ENCODE measurements around the gene TPRN. TPM values are rescaled to one million over a fixed set of nuclear protein-coding genes. Genes with fewer than 3 reads are reported as not detected.

TPRN gene
- total RNA-seq (10 to 100 TPM in 1 of 5 experiments, 1 to 10 TPM in 4; 7.1 to 13.5 (median 8.5) TPM), polyA plus RNA-seq (under 1 TPM; 0.35 to 0.54 TPM), total RNA-seq (9.0 reads per million, percentile 34 among the genes with 10 or more reads in this experiment)

DNA sequence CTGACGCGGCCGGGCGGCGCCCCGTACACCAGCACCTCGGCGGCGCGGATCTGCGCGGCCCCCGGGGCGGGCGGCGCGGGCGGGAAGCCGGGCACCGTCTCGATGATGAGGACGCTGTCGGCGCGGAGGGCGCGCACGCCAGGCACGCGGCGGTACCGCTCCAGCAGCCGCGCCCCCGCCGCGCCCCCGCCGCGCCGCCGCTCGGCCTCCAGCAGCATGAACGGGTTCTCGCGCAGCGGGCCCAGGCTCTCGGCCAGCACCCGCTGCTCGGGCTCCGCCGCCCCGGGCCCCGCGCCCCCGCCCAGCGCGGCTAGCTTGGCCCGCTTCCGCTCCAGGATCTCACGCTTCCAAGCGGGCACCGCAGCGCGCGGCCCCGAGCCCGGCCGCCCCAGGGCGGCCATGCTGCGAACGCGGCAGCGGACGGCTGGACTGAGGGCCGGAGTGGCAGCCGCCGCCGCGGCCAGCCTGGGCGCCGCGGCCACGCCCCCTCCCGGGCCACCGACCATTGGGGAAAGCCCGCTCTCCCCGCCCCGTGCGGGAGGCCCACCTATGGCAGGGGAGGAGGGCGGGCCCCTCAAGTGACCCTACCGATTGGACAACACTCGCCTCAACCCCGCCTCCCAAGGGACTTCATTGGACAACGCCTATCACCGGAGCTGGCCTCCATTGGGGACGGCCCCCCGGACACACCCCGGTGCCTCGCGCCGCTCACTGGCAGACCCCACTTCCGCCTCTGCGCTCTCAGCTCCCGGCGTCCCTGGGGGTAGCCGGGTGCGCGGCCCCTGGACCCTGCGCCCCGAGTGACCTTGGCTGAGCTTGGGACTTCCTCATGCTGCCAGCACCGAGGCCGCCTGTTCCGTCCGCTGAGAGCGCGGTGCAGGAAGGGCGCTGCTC, at the start of gene TPRN:
TSS of gene TPRN (minus strand) at position 431 of the 894 bp plus-strand sequence. CDS start at position 401, 30 bp downstream.
- ATAC-seq (peak; percentile 98), DNase-seq (peak; percentile 89 to 98 (median 97))
- Mint-ChIP-seq H3K27ac (peak within 1 kb of the TSS; percentile 12 to 91 (median 78)), H3K4me3 (peak within 1 kb of the TSS; percentile 77 to 89 (median 84)), H3K27me3 (no peaks in the 10 kb centered on the region), H3K4me1 (peaks cover 16 to 34% (median 23%) of the 10 kb centered on the region in 7 donors), H3K9me3 (peaks cover 0 to 3% (median 0%) of the 10 kb centered on the region in 11 donors), H3K36me3 (no peaks in the 10 kb centered on the region)
- no peaks in the 10 kb centered on the region for H3K9me3 ChIP-seq (ENCODE audit: control insufficient read depth in 2 of 3, low read length in 3 of 3)
- H3K36me3 ChIP-seq (ENCODE audit: control insufficient read depth in 2 of 3, insufficient read depth in 3 of 3, low read length in 3 of 3), result peaks cover 0 to under 1% (median 0%) of the 10 kb centered on the region in 3 experiments
- peak within 1 kb of the TSS; percentile 78 for H3K27ac ChIP-seq (ENCODE audit: low read depth, low read length)
- peak within 1 kb of the TSS; percentile 75 for H3K4me3 ChIP-seq (ENCODE audit: low read length)
- ChIA-PET POLR2A (interaction anchor here (0.6 to 9.0 kb wide), 13 partner anchors 10 to 399 kb away, joined by 3 to 136 read pairs (median 4); partner anchors contain the start of genes ANAPC2, MAN1B1, RABL6 and SSNA1), CTCF (interaction anchor here (1.1 to 1.3 kb wide), 2 partner anchors 21 to 71 kb away, joined by 3 read pairs; partner anchors contain the start of gene RNF208)
- intact Hi-C loops (cut with micrococcal nuclease), result loop anchor here (1.0 to 10.0 kb wide), 12 partner anchors 12 to 410 kb away; partner anchors contain the start of genes ANAPC2 (in 2 of the 2), MAN1B1 (in 2 of the 2), SSNA1 (in 2 of the 2) and TUBB4B (in 2 of the 2)
- no peaks in the 10 kb centered on the region for H3K27me3 ChIP-seq (ENCODE audit: control insufficient read depth in 2 of 2, insufficient read depth in 2 of 2, low read length in 2 of 2)
- H3K4me1 ChIP-seq (ENCODE audit: control insufficient read depth in 2 of 2, insufficient read depth in 2 of 2, low read length in 2 of 2), result peaks cover 20 to 23% of the 10 kb centered on the region in 2 donors

DNA sequence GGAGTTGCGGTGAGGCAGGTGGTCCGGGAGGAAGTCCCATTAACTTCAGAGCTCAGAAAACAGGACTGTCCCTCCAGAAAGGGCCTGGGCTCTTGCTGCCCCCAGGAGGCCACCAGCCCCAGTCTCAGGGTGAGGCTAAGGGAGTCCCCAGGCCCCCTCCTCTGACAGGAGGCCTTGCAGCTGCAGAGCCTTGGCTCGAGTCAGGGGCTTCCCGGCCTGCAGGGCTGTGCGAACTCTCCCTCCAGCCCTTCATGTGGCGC, 47.3 kb upstream of the TPRN start:
- CTCF ChIA-PET, result no interaction called here
- peaks cover 0 to 1% (median 0%) of the 10 kb centered on the region in 11 donors for H3K9me3 Mint-ChIP-seq
- H3K4me3 ChIP-seq (ENCODE audit: low read length), result no peak overlapping the region
- ATAC-seq (no peak), DNase-seq (no peak)
- intact Hi-C loops (cut with micrococcal nuclease), result no loop called here
- H3K27ac ChIP-seq (ENCODE audit: low read depth, low read length), result no peak overlapping the region
- H3K4me3 Mint-ChIP-seq, result no peak overlapping the region
- peaks cover under 1 to 11% (median 5%) of the 10 kb centered on the region in 7 donors for H3K4me1 Mint-ChIP-seq
- peaks cover 0 to 10% (median 2%) of the 10 kb centered on the region in 3 experiments for H3K36me3 ChIP-seq (ENCODE audit: control insufficient read depth in 2 of 3, insufficient read depth in 3 of 3, low read length in 3 of 3)
- H3K9me3 ChIP-seq (ENCODE audit: control insufficient read depth in 2 of 3, low read length in 3 of 3), result no peaks in the 10 kb centered on the region
- H3K27ac Mint-ChIP-seq, result peak overlapping the region in 1 of 9 donors; percentile 14
- H3K36me3 Mint-ChIP-seq, result peaks cover 0 to 4% (median 0%) of the 10 kb centered on the region in 5 donors
- no peaks in the 10 kb centered on the region for H3K27me3 Mint-ChIP-seq
- peaks cover 0 to under 1% of the 10 kb centered on the region in 2 donors for H3K4me1 ChIP-seq (ENCODE audit: control insufficient read depth in 2 of 2, insufficient read depth in 2 of 2, low read length in 2 of 2)
- POLR2A ChIA-PET, result no interaction called here
- H3K27me3 ChIP-seq (ENCODE audit: control insufficient read depth in 2 of 2, insufficient read depth in 2 of 2, low read length in 2 of 2), result no peaks in the 10 kb centered on the region

GRCh38 chr9:137247135-137247915, 46.8 kb upstream of the TPRN start:
- H3K27ac ChIP-seq (ENCODE audit: low read depth, low read length), result no peak overlapping the region
- ChIA-PET POLR2A (interaction anchor here (0.7 kb wide), 1 partner anchor 56 kb away, joined by 3 read pairs; no protein-coding TSS in a partner anchor), CTCF (no interaction called here)
- H3K36me3 ChIP-seq (ENCODE audit: control insufficient read depth in 2 of 3, insufficient read depth in 3 of 3, low read length in 3 of 3), result peaks cover 0 to 15% (median 7%) of the 10 kb centered on the region in 3 experiments
- no peak for ATAC-seq
- no peaks in the 10 kb centered on the region for H3K9me3 ChIP-seq (ENCODE audit: control insufficient read depth in 2 of 3, low read length in 3 of 3)
- no peak overlapping the region for H3K4me3 Mint-ChIP-seq
- intact Hi-C loops (cut with micrococcal nuclease), result no loop called here
- no peaks in the 10 kb centered on the region for H3K27me3 ChIP-seq (ENCODE audit: control insufficient read depth in 2 of 2, insufficient read depth in 2 of 2, low read length in 2 of 2)
- H3K9me3 Mint-ChIP-seq, result peaks cover 0 to 4% (median 0%) of the 10 kb centered on the region in 11 donors
- no peaks in the 10 kb centered on the region for H3K27me3 Mint-ChIP-seq
- peaks cover 5 to 6% of the 10 kb centered on the region in 2 donors for H3K4me1 ChIP-seq (ENCODE audit: control insufficient read depth in 2 of 2, insufficient read depth in 2 of 2, low read length in 2 of 2)
- H3K27ac Mint-ChIP-seq, result no peak overlapping the region
- peaks cover 0 to 10% (median 0%) of the 10 kb centered on the region in 5 donors for H3K36me3 Mint-ChIP-seq
- no peak for DNase-seq
- no peak overlapping the region for H3K4me3 ChIP-seq (ENCODE audit: low read length)
- H3K4me1 Mint-ChIP-seq, result peaks cover 6 to 16% (median 7%) of the 10 kb centered on the region in 7 donors

DNA sequence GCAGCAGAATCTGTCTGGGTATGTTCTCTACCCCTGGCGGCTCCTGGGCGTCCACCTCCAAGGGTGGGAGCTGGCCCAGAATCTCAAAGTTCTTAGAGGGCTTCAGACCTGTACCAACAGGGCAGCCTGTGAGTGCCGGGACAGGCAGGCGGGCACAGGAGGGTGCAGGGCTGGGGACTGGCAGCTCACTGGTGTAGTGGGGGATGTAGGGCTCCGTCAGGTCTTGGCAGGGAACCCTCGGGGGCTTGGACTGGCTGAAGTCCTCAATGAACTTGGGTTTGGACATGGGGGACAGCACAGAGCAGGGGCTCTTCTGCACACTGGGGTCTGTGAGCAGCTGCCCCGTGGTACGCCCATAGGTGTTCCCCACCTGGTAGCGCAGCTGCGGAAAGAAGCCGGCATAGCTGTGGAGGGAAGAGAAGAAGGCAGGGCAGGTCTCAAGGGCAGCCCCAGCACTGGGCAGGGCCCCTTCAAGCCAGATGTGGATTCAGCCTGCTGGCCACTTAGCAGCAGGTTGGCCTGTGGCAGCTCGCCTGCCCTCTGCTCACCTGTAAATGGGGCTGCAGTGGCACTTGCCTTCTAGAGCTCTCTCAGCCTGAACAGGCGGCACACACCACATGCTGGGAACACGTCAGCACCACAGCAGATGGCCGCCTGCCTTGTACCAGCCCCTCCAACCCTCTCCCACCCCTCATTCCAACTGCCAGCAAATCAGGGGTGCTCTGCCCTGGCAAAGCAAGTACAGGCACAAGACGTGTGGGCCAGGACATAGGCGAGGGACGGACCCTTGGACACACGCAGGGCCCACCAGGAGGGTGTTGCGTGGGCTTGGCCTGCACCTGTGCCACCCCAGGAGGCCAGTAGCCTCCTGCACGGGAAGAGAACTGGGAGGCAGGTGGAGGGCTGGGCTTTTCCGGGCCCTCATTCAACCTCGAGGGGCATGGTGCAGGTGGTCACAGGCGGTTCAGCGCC, 45.2 kb upstream of the TPRN start:
- DNase-seq, result no peak
- no peaks in the 10 kb centered on the region for H3K27me3 ChIP-seq (ENCODE audit: control insufficient read depth in 2 of 2, insufficient read depth in 2 of 2, low read length in 2 of 2)
- H3K9me3 ChIP-seq (ENCODE audit: control insufficient read depth in 2 of 3, low read length in 3 of 3), result no peaks in the 10 kb centered on the region
- no peak overlapping the region for H3K4me3 ChIP-seq (ENCODE audit: low read length)
- H3K4me1 Mint-ChIP-seq, result peaks cover 7 to 24% (median 12%) of the 10 kb centered on the region in 7 donors
- peaks cover 0 to 14% (median 4%) of the 10 kb centered on the region in 5 donors for H3K36me3 Mint-ChIP-seq
- H3K36me3 ChIP-seq (ENCODE audit: control insufficient read depth in 2 of 3, insufficient read depth in 3 of 3, low read length in 3 of 3), result peaks cover 0 to 19% (median 9%) of the 10 kb centered on the region in 3 experiments
- no peak overlapping the region for H3K4me3 Mint-ChIP-seq
- intact Hi-C loops (cut with micrococcal nuclease), result no loop called here
- ATAC-seq, result no peak
- no peak overlapping the region for H3K27ac ChIP-seq (ENCODE audit: low read depth, low read length)
- peaks cover 9 to 11% of the 10 kb centered on the region in 2 donors for H3K4me1 ChIP-seq (ENCODE audit: control insufficient read depth in 2 of 2, insufficient read depth in 2 of 2, low read length in 2 of 2)
- ChIA-PET CTCF (no interaction called here), POLR2A (interaction anchor here (0.6 to 10.7 kb wide), 2 partner anchors 7 to 391 kb away, joined by 4 to 168 read pairs; partner anchors contain the start of genes NELFB and STPG3)
- peaks cover 0 to 9% (median 0%) of the 10 kb centered on the region in 11 donors for H3K9me3 Mint-ChIP-seq
- peak overlapping the region in 1 of 9 donors; percentile 43 for H3K27ac Mint-ChIP-seq
- peaks cover 0 to 4% (median 0%) of the 10 kb centered on the region in 5 donors for H3K27me3 Mint-ChIP-seq

- intact Hi-C loops (cut with micrococcal nuclease), result loop anchor here in 1 of 2 donors (5.0 kb wide), 1 partner anchor 832 kb away; the partner anchor contains the start of genes ENTR1 and PMPCA
- Histone ChIP-seq H3K27me3 (ENCODE audit: control insufficient read depth in 2 of 2, insufficient read depth in 2 of 2, low read length in 2 of 2) (no peaks in the 10 kb centered on the region), H3K9me3 (ENCODE audit: control insufficient read depth in 2 of 3, low read length in 3 of 3) (no peaks in the 10 kb centered on the region), H3K36me3 (ENCODE audit: control insufficient read depth in 2 of 3, insufficient read depth in 3 of 3, low read length in 3 of 3) (peaks cover 0 to 19% (median 9%) of the 10 kb centered on the region in 3 experiments), H3K4me1 (ENCODE audit: control insufficient read depth in 2 of 2, insufficient read depth in 2 of 2, low read length in 2 of 2) (peaks cover 9 to 11% of the 10 kb centered on the region in 2 donors), H3K27ac (ENCODE audit: low read depth, low read length) (no peak overlapping the region), H3K4me3 (ENCODE audit: low read length) (no peak overlapping the region)
- Mint-ChIP-seq H3K36me3 (peaks cover 0 to 14% (median 4%) of the 10 kb centered on the region in 5 donors), H3K4me3 (no peak overlapping the region), H3K27ac (peak overlapping the region in 2 of 9 donors; percentile 43 to 49), H3K27me3 (peaks cover 0 to 4% (median 0%) of the 10 kb centered on the region in 5 donors), H3K9me3 (peaks cover 0 to 9% (median 0%) of the 10 kb centered on the region in 11 donors), H3K4me1 (peaks cover 7 to 25% (median 12%) of the 10 kb centered on the region in 7 donors)
- peak in 1 of 9 donors; percentile 38 for DNase-seq
- CTCF ChIA-PET, result no interaction called here
- POLR2A ChIA-PET, result interaction anchor here (0.6 to 10.7 kb wide), 2 partner anchors 8 to 392 kb away, joined by 4 to 168 read pairs; partner anchors contain the start of genes NELFB and STPG3
- ATAC-seq, result no peak
Observed at GRCh38 chr9:137244486-137245449, 44.2 kb upstream of the TPRN start.

Measured in naive thymus-derived CD4-positive, alpha-beta T cell (primary cell).